ENCODE measurements around the gene REXO1.

DNA sequence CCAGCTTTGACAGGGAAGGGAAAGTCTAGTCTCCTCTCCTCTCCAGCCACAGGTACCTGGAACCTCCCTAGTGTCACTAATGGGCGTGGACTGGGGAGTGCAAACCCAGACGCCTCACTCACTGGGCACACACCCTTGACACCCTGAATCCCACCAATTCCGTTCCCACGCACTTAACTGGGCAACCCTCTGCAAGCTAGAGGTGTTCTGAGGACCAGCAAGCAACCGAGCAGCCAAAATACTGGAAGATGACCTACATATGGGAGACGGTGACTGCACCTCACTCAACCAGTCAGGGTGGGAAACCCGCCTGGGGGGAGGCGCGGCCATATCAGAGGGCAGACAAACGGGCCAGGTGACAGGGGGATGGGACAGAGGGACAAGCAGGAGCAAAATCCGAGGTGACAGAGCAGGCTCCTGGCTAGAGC, 36.0 kb upstream of the REXO1 start:
- TF ChIP-seq, protein P1, sequence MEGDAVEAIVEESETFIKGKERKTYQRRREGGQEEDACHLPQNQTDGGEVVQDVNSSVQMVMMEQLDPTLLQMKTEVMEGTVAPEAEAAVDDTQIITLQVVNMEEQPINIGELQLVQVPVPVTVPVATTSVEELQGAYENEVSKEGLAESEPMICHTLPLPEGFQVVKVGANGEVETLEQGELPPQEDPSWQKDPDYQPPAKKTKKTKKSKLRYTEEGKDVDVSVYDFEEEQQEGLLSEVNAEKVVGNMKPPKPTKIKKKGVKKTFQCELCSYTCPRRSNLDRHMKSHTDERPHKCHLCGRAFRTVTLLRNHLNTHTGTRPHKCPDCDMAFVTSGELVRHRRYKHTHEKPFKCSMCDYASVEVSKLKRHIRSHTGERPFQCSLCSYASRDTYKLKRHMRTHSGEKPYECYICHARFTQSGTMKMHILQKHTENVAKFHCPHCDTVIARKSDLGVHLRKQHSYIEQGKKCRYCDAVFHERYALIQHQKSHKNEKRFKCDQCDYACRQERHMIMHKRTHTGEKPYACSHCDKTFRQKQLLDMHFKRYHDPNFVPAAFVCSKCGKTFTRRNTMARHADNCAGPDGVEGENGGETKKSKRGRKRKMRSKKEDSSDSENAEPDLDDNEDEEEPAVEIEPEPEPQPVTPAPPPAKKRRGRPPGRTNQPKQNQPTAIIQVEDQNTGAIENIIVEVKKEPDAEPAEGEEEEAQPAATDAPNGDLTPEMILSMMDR (IDR thresholded peaks at IDR 0.05; ENCODE audit: borderline replicate concordance, extremely low read depth, low read length, poor library complexity, severe bottlenecking), result no peak
- TF ChIP-seq EZH2 (IDR thresholded peaks at IDR 0.05; ENCODE audit: borderline replicate concordance, low read depth, low read length, severe bottlenecking), result no peak
